HepG2 (cell line): ENCODE data around the gene PPP1CA. TPM values are rescaled to one million over a fixed set of nuclear protein-coding genes. Genes with fewer than 3 reads are reported as not detected.

Source experiments
- ELF1 ChIP-seq: sonication (generic); formaldehyde crosslinking; IDR thresholded peaks from 2 replicates; pipeline ENCODE4 v1.4.0; 2020; ENCODE audit warnings: missing genetic modification reagents
- FOXA1 ChIP-seq, 2 experiments: fragments of 450-650 bp in 1 of 2; sonication (generic) in 1 of 2; formaldehyde crosslinking in 1 of 2; IDR thresholded peaks; 2 replicates each; pipeline versions ENCODE4 v1.4.0 to v1.6.1; 2016 to 2020; ENCODE audit warnings: missing genetic modification reagents in 1 of 2
- HNF4G ChIP-seq, 2 experiments: sonication (generic) in 1 of 2; formaldehyde crosslinking in 1 of 2; IDR thresholded peaks; 2 replicates each; pipeline versions ENCODE4 v1.4.0 to v1.6.1; 2011 to 2020; ENCODE audit warnings: borderline replicate concordance in 2 of 2, low read depth in 2 of 2, mild to moderate bottlenecking in 2 of 2, low read length in 1 of 2, missing genetic modification reagents in 1 of 2, moderate library complexity in 1 of 2
- MED13 ChIP-seq: sonication (generic); formaldehyde crosslinking; IDR thresholded peaks from 2 replicates; pipeline ENCODE4 v1.5.0; 2020; ENCODE audit warnings: missing genetic modification reagents
- NR1H2 ChIP-seq: sonication (generic); formaldehyde crosslinking; IDR thresholded peaks from 2 replicates; pipeline ENCODE4 v1.8.1; 2022; ENCODE audit warnings: low read depth, missing genetic modification reagents, borderline replicate concordance
- POLR2AphosphoS5 ChIP-seq: IDR thresholded peaks from 2 replicates; pipeline ENCODE4 v1.6.1; 2012; ENCODE audit warnings: low read depth, low read length
- RXRB ChIP-seq: IDR thresholded peaks from 2 replicates; pipeline ENCODE4 v1.6.1; 2016; ENCODE audit warnings: borderline replicate concordance, missing genetic modification reagents, missing compliant biosample characterization
- ZBTB20 ChIP-seq: sonication (generic); formaldehyde crosslinking; IDR thresholded peaks from 2 replicates; pipeline ENCODE4 v1.8.1; 2023; ENCODE audit warnings: missing genetic modification reagents, low read depth, mild to moderate bottlenecking, borderline replicate concordance
- ZNF207 ChIP-seq: fragments of 450-650 bp; IDR thresholded peaks from 2 replicates; pipeline ENCODE4 v1.6.1; 2016; ENCODE audit warnings: antibody characterized with exemption, borderline replicate concordance
- ZNF558 ChIP-seq: sonication (generic); formaldehyde crosslinking; IDR thresholded peaks from 2 replicates; pipeline ENCODE4 v1.9.0; 2022; ENCODE audit warnings: mild to moderate bottlenecking, missing genetic modification reagents, borderline replicate concordance
- ZNF605 ChIP-seq: sonication (generic); formaldehyde crosslinking; IDR thresholded peaks from 2 replicates; pipeline ENCODE4 v1.8.0; 2022; ENCODE audit warnings: mild to moderate bottlenecking, missing genetic modification reagents
- ZNF780A ChIP-seq: sonication (generic); formaldehyde crosslinking; IDR thresholded peaks from 2 replicates; pipeline ENCODE4 v1.8.0; 2022; ENCODE audit warnings: mild to moderate bottlenecking, missing genetic modification reagents, moderate library complexity
- ZNF850 ChIP-seq: sonication (generic); formaldehyde crosslinking; conservative IDR thresholded peaks from 2 replicates; pipeline ENCODE4 v1.9.0; 2021; ENCODE audit warnings: mild to moderate bottlenecking, missing genetic modification reagents
- polyA plus RNA-seq, 8 experiments: library from polyadenylated mRNA; depleted of rRNA in 3 of 8; stranded (reverse) in 7 of 8; unstranded in 1 of 8; fragments of >200 nt; fragmentation: Illumina TruSeq in 4 of 8; extraction: Trizol in 4 of 8; gene quantifications; 2 replicates each; pipeline versions ENCODE4 v1.2.1 to v1.2.3, GENCODE V29; 2011 to 2016; ENCODE audit warnings: low read depth in 4 of 8, missing spikeins in 1 of 8, mixed read lengths in 1 of 8; ENCODE audit not compliant: insufficient read depth in 1 of 8
- total RNA-seq, 5 experiments: library from RNA; depleted of rRNA; stranded (reverse); fragments of >200 nt; fragmentation: Illumina TruSeq; extraction: Trizol; gene quantifications; 2 replicates each; pipeline ENCODE4 v1.2.3, GENCODE V29; 2016; ENCODE audit warnings: low read depth in 1 of 5
- TF ChIP-seq, protein P1 (sequence below): sonication (generic); formaldehyde crosslinking; IDR thresholded peaks from 2 replicates; pipeline ENCODE4 v1.4.0; 2020; ENCODE audit warnings: missing genetic modification reagents
- TF ChIP-seq, protein P2 (sequence below): IDR thresholded peaks from 2 replicates; pipeline ENCODE4 v1.6.1; 2016
- TF ChIP-seq, protein P3 (sequence below): sonication (generic); formaldehyde crosslinking; IDR thresholded peaks from 2 replicates; pipeline ENCODE4 v1.4.0; 2020; ENCODE audit warnings: missing genetic modification reagents, mild to moderate bottlenecking, borderline replicate concordance
- TF ChIP-seq, protein P4 (sequence below): sonication (generic); formaldehyde crosslinking; IDR thresholded peaks from 2 replicates; pipeline ENCODE4 v1.4.0; 2020; ENCODE audit warnings: missing genetic modification reagents; ENCODE audit errors: not compliant biosample characterization
- TF ChIP-seq, protein P5 (sequence below): sonication (generic); formaldehyde crosslinking; IDR thresholded peaks from 2 replicates; pipeline ENCODE4 v1.8.0; 2022; ENCODE audit warnings: missing genetic modification reagents, mild to moderate bottlenecking, inconsistent platforms, borderline replicate concordance

PPP1CA gene
- total and polyA plus RNA-seq, 2 of the 13 experiments (the other 11 are each of a cell fraction or from before 2014, with no cell fraction given) = 149 to 170 TPM

DNA sequence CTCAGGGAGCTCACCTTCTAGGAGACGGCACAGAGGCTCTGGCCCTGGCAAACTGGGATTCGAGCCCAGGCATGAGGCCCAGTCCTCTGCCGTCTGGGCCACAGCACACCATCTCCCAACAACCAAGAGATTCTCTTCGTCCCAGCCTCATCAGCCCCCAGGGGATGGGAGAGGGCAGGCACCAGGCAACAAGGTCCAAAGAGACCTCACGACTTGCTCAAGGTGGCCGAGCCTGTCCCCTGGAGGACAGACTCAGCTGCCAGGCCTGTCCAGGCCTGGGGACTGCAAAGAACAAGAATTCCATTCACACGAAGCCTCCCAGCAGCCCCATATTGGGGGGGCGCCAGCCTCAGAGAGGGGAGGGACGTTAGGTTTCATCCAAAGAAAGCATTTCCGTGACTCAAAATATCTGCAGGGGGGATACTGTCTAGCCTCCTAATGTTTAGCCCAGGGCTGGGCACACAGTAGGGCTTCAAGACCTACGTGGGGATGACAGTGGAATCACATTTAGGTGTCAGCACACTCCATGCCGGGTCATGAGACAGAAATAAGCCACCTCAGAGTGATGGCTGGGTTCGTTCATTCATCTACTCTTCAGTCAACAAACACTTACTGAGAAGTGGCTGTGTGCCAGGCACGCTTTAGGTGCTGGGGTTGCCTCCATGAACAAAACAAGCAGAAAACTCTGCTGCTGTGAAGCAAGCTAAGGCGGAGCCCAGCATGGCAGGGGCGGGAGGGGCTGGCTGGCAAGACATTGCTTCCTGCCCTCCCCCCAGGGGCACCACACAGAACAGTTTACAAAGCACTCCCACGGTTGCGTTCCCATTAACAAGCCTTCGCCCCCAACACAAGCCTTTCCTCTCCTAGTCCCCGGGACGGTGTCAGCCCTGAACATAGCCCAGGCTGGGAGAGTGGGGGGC is 15.0 kb upstream of the PPP1CA start (continued):
- TF ChIP-seq, protein P1, sequence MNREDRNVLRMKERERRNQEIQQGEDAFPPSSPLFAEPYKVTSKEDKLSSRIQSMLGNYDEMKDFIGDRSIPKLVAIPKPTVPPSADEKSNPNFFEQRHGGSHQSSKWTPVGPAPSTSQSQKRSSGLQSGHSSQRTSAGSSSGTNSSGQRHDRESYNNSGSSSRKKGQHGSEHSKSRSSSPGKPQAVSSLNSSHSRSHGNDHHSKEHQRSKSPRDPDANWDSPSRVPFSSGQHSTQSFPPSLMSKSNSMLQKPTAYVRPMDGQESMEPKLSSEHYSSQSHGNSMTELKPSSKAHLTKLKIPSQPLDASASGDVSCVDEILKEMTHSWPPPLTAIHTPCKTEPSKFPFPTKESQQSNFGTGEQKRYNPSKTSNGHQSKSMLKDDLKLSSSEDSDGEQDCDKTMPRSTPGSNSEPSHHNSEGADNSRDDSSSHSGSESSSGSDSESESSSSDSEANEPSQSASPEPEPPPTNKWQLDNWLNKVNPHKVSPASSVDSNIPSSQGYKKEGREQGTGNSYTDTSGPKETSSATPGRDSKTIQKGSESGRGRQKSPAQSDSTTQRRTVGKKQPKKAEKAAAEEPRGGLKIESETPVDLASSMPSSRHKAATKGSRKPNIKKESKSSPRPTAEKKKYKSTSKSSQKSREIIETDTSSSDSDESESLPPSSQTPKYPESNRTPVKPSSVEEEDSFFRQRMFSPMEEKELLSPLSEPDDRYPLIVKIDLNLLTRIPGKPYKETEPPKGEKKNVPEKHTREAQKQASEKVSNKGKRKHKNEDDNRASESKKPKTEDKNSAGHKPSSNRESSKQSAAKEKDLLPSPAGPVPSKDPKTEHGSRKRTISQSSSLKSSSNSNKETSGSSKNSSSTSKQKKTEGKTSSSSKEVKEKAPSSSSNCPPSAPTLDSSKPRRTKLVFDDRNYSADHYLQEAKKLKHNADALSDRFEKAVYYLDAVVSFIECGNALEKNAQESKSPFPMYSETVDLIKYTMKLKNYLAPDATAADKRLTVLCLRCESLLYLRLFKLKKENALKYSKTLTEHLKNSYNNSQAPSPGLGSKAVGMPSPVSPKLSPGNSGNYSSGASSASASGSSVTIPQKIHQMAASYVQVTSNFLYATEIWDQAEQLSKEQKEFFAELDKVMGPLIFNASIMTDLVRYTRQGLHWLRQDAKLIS (CRISPR knock-in tag) = no peak
- TF ChIP-seq RXRB (CRISPR knock-in tag) = no peak
- TF ChIP-seq NR1H2 (CRISPR knock-in tag) = no peak
- TF ChIP-seq, protein P2, sequence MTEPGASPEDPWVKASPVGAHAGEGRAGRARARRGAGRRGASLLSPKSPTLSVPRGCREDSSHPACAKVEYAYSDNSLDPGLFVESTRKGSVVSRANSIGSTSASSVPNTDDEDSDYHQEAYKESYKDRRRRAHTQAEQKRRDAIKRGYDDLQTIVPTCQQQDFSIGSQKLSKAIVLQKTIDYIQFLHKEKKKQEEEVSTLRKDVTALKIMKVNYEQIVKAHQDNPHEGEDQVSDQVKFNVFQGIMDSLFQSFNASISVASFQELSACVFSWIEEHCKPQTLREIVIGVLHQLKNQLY (CRISPR knock-in tag) = no peak
- TF ChIP-seq, protein P3, sequence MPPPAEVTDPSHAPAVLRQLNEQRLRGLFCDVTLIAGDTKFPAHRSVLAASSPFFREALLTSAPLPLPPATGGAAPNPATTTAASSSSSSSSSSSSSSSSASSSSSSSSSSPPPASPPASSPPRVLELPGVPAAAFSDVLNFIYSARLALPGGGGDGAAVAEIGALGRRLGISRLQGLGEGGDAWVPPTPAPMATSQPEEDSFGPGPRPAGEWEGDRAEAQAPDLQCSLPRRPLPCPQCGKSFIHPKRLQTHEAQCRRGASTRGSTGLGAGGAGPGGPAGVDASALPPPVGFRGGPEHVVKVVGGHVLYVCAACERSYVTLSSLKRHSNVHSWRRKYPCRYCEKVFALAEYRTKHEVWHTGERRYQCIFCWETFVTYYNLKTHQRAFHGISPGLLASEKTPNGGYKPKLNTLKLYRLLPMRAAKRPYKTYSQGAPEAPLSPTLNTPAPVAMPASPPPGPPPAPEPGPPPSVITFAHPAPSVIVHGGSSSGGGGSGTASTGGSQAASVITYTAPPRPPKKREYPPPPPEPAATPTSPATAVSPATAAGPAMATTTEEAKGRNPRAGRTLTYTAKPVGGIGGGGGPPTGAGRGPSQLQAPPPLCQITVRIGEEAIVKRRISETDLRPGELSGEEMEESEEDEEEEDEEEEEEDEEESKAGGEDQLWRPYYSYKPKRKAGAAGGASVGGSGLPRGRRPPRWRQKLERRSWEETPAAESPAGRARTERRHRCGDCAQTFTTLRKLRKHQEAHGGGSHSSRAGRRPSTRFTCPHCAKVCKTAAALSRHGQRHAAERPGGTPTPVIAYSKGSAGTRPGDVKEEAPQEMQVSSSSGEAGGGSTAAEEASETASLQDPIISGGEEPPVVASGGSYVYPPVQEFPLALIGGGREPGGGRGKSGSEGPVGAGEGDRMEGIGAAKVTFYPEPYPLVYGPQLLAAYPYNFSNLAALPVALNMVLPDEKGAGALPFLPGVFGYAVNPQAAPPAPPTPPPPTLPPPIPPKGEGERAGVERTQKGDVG (CRISPR knock-in tag) = no peak
- no peak for TF ChIP-seq POLR2AphosphoS5
- TF ChIP-seq, protein P4, sequence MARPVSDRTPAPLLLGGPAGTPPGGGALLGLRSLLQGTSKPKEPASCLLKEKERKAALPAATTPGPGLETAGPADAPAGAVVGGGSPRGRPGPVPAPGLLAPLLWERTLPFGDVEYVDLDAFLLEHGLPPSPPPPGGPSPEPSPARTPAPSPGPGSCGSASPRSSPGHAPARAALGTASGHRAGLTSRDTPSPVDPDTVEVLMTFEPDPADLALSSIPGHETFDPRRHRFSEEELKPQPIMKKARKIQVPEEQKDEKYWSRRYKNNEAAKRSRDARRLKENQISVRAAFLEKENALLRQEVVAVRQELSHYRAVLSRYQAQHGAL = no peak
- no peak for TF ChIP-seq ZNF850
- TF ChIP-seq ZNF207 = no peak
- TF ChIP-seq, protein P5, sequence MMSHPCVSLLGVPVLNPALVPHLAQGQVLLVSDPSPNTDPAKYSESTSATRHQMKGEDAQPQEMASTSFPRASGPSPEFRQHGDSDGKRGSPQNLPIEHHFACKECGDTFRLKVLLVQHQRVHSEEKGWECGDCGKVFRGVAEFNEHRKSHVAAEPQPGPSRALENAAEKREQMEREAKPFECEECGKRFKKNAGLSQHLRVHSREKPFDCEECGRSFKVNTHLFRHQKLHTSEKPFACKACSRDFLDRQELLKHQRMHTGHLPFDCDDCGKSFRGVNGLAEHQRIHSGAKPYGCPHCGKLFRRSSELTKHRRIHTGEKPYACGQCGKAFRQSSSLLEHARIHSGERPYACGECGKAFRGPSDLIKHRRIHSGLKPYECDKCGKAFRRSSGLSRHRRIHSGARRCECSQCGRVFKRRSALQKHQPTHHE (CRISPR knock-in tag) = no peak
- TF ChIP-seq ZBTB20 (CRISPR knock-in tag) = no peak
- 0 out of 2 replicates have a peak, but pooled peaks have one; percentile 31 for TF ChIP-seq ZNF605 (CRISPR knock-in tag)
- no peak for TF ChIP-seq ZNF780A (CRISPR knock-in tag)
- TF ChIP-seq ZNF558 (CRISPR knock-in tag) = no peak
- no peak for TF ChIP-seq FOXA1 (IDR thresholded peaks at IDR 0.05)
- peak; percentile 53; the same call in 1 of the 2 replicates for TF ChIP-seq FOXA1 (CRISPR knock-in tag; IDR thresholded peaks at IDR 0.05)
- TF ChIP-seq MED13 (CRISPR knock-in tag) = no peak
- TF ChIP-seq HNF4G (IDR thresholded peaks at IDR 0.05; ENCODE audit: borderline replicate concordance, low read depth, low read length) = no peak
- no peak for TF ChIP-seq HNF4G (CRISPR knock-in tag; IDR thresholded peaks at IDR 0.05; ENCODE audit: borderline replicate concordance, low read depth)
- no peak for TF ChIP-seq ELF1 (CRISPR knock-in tag)
